VCaP (cell line): Measurements from ENCODE around the gene PLA2G4E.

Experiments used
- H3K27ac ChIP-seq: fragments of 450-650 bp; 2 replicates; pipeline ENCODE4 v1.5.1; 2017
- TF ChIP-seq, protein P1 (sequence below): fragments of 450-650 bp; conservative IDR thresholded peaks from 2 replicates; pipeline ENCODE4 v1.5.1; 2017; ENCODE audit warnings: mild to moderate bottlenecking, moderate library complexity

The PLA2G4E gene

DNA sequence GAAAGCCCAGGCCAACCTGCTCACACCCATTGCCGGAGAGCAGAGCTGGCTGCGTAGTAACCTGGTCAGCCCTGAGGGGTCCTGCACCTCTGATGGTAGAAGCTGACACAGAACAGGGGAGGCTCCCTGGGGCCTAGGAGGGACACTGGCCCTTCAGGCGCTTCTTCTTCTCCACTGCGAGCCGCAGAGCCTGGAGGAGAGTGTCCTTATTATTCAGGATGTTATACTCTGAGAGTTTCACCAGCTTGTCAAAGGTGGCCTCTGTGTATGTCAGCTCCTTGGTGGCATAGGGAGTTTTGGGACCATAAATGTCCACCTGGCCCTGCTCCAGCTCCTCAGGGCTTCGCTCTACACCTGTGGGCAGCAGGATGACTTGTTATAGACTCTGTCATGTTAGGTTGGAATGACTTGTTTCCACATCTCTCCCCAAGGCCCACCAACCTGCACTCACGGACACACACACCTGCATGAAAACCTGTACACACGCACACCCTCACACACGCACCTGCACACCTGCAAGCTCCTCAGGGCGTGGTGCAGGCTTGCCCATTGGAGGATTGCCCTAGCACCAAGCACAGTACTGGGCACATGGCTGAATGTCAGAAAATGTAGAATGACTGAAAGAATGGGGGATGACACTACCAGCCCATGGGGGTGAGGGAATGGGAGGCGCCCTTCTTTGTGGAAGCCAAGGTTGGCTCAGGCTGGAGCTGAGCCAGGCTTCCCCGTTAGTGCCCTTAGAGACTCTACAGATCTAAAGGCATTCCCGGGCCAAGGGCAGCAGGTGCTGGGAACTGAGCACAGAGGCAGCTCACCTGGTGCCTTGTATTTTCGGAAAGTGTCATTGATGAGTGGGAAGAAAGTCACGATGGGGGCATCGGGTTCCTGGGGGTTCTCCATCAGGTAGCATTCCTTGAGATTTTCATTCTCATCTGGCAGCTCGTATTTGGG, 36.9 kb downstream of the PLA2G4E start:
- H3K27ac ChIP-seq: no peak overlapping the region
- TF ChIP-seq, protein P1, sequence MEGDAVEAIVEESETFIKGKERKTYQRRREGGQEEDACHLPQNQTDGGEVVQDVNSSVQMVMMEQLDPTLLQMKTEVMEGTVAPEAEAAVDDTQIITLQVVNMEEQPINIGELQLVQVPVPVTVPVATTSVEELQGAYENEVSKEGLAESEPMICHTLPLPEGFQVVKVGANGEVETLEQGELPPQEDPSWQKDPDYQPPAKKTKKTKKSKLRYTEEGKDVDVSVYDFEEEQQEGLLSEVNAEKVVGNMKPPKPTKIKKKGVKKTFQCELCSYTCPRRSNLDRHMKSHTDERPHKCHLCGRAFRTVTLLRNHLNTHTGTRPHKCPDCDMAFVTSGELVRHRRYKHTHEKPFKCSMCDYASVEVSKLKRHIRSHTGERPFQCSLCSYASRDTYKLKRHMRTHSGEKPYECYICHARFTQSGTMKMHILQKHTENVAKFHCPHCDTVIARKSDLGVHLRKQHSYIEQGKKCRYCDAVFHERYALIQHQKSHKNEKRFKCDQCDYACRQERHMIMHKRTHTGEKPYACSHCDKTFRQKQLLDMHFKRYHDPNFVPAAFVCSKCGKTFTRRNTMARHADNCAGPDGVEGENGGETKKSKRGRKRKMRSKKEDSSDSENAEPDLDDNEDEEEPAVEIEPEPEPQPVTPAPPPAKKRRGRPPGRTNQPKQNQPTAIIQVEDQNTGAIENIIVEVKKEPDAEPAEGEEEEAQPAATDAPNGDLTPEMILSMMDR: no peak

DNA sequence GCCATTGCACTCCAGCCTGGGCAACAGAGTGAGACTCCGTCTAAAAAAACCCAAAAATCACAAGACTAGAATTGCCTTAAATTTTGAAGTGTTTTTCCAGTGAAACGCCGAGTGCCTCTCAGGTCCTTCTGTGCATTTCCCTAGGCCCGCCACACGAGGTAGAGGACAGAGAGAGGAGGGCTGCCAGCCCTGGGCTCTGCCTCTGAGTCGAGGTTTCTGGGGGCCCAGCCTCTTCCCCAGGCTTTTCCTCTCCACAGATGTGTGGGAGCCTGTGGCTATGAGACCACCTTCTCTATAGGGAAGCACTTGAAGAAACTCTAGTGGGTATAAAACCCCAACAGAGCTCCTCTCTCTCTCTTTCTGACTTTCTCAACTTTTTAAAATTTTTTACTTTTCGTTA, 37.6 kb downstream of the PLA2G4E start:
- TF ChIP-seq, protein P1: no peak
- H3K27ac ChIP-seq: no peak overlapping the region

DNA sequence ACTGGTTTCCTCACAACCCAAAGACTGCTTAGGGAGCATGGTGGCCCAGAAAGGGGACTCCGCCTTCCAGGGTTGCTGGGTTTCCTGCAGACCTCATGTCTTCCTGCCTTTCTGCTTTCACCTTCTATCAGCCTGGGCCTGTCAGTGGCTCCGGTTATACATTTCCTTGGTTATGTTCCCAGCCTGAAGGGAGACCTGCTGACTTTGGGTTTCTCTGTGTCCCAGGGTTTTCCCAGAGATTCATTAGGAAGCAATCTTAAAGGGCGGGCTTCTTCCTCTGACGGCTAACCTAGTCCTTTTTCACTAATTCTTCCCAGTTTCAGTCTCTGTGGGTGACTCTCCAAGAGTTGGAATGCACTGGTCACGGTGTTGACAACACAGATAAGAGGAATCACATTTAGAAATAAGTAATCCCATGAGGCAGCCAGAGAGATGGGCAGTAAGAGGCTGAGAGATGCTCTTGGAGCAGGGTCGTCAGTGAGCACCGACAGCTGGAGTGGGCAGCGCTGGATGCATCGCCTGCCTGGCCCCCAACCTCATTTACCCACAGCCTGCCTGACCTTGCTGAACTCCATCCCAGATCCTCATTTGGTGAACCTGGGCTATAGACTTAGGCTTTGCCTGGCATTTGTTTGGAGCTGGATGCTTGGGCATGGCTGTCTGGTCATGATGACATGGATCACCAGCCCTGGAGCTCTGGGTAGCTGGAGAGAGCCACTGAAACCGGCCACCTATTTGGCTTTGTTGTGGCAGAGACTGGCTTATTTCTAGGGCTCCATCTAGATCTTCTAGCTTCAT, 38.5 kb downstream of the PLA2G4E start:
- no peak overlapping the region for H3K27ac ChIP-seq
- TF ChIP-seq, protein P1: no peak

DNA sequence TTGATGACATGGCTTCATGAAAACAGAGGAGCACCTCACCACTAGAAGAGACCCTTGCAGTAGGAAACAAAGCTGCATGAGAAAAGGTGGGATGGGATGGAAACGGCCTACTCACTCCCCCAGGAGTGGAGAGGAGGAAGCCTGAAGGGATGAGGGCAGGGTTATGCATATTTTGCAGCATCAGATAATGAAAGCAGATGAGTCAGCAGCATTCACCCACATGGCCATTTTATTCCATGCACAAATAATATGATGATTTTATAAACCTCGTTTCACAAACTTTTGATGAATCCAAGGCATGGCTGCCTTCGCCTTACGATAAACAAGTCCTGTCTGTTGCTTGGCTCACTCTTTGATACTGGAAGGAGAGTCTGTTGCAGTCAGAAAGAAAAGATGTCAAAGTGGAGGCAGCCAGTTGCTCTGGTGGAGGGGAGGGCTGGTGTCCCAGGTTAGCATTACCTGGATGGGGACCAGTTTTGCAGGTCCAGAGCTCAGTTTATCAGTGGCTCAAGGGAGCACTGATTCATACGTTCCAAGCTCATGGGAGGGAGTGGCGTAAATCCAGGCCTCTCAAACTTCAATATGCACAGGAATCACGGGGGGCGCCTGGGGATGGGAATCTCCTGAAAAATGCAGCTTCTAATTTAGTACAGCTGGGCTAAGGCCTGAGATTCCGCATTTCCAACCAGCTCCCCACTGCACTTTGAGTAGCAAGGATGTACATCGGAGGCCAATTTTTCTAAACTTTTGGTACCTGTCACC, 39.3 kb downstream of the PLA2G4E start:
- TF ChIP-seq, protein P1: no peak

DNA sequence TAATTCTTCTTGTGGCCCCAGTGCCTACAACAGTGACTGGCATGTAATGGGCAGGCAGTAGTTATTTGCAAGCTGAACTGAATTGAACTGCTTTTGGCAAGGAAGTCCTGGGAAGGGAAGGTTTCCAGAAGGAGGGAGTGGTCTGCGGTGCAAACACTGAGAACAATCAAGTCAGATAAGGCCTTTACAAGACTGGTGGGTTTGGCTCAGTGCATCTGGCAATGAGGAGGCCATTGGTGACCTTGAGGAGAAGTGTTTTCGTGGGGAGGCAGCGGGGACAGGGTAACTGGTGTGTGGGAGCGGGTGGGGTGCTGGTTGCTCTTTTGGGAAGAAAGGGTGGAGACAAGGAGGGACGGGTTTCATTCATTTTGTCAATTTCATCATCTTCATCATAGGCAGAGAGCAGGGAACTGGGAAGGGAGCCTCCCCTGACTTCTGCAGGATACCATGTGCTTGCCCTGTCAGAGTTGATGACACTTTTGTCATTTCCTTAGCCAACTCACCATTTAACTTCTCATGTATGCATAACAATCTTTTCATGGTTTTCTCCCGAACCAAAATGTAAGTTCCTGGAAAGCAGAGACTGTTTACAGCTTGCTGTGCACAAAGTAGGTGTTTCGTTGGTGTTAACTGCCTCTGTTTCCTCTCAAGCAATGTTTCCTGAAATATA, 40.1 kb downstream of the PLA2G4E start:
- TF ChIP-seq, protein P1: no peak
- no peak overlapping the region for H3K27ac ChIP-seq

More for the DNA sequence above, 39.3 kb downstream of the PLA2G4E start:
- no peak overlapping the region for H3K27ac ChIP-seq

DNA sequence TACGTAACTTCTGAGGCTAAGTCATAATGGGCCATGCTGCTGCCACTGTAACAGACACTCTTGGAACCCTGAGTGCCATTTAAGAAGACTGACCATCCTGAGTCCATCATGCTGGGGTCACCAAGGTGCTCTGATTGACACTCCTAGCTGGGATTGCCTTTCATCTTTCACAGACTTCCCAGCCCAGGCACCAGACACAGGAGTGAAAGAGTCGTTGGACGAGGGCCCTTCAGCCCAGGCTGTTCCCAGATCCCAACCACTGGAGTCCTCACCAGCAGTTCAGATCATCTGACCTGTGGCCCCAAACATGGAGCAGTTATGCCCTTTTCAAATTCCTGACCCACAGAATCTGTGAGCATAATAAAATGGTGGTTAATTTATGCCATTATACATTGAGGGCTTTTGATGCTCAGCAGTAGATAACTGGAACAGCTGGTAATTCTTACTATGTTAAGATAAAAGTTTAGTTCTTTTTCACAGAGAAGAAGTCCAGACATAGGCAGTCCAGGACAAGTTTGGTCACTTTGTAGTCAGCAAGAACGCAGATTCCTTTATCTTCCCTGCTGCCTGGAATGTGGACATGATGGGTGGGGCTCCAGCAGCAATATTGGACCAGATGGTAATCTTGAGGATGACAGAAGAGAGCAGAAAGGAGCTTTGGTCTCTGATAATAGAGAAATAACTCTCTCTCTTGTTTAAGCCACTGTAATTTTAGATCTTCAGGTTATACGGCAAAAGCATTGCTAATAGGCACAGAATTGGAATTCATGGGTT, 41.2 kb downstream of the PLA2G4E start:
- no peak overlapping the region for H3K27ac ChIP-seq
- TF ChIP-seq, protein P1: no peak
